Measurements from ENCODE around the gene TACC2.

TACC2 gene

DNA sequence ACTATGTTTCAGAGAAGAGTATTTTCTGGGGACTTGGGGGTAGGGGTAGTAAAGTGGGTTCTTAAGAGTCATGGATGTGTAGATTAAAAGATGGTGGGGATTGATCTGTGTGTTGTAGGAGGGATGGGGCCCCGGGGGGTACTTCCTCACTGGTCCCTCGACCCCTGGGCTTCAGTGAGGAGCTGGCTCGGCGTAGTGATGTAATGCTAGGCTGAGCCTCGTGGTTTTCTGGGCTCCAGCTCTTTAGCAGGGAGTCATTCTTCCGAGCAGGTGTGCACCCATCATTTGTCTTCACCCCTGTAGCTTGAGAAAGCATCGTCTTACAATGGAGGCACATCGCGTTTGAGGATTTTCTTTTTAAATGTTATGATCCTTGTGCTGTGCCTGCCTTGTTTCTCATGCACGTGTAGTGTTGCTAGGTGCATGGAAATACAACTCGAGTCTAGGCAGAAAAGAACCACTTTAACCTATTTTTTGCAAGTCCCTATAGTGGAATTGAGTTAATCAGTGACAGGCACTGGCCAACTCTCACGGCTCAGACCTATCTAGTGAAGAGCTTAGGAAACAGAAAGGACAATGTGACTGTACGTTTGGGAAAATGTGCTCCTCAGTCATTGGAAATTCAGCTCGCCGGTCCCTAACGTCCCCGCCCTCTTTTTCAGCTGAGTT is 176.0 kb downstream of the TACC2 start:
- no peak for DNase-seq (ENCODE audit: low read depth in 2 of 2, low spot score in 1 of 2)

DNA sequence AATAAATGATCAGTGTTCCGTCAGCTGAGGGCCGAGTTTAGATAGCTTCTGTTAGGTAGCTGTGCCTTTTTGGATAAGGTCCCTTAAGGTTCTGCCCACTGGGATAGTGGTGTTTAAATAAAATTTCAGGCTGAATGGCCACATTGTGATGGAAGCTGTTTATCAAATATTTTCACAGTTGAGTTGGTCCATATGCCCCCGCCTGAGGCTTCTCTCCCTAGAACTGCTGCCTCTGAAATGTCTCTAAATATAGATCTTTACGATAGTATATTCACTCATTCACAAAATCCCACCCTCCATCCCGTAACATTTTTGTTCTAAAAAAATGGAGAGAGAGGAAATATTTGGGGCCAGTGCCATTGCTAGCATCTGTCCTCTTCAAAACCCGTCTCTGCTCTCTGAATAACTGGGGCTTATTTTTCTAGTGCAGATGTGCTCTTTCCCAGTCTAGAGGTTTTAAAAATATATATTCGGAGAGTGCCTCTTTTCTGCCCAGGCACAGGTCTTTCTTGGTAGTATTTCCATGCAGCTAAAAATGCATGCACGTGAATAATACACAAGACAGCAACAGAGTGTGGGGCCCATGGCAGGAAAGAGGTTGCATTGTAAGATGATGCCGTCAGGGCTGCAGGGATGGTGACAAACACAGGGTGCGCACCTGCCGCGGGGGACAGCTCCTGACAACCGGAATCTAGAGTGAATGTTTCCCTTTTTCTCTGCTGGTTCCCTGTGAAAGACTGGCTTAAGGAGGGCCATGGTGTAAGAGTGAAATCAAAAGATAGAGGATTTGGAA is 176.7 kb downstream of the TACC2 start:
- DNase-seq (ENCODE audit: low read depth in 2 of 2, low spot score in 1 of 2), result no peak

DNA sequence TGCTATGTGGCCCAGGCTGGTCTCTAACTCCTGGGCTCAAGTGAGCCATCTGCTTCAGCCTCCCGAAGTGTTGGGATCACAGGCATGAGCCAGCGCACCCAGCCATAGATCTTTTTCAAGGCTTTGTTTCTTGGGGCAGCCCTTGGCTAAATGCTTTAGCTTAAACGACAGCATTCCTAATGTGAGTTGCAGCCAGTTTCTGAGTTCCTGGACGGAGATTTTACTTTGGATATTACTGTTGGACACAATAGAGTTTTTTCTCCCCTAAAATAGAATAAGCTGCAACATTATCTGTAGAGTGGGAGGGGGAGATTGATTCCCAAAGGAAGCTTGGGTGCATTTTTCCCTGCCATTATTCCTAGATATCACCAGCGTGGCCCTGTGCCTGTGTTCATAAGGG is 179.1 kb downstream of the TACC2 start:
- no peak for DNase-seq (ENCODE audit: low read depth in 2 of 2, low spot score in 1 of 2)

DNA sequence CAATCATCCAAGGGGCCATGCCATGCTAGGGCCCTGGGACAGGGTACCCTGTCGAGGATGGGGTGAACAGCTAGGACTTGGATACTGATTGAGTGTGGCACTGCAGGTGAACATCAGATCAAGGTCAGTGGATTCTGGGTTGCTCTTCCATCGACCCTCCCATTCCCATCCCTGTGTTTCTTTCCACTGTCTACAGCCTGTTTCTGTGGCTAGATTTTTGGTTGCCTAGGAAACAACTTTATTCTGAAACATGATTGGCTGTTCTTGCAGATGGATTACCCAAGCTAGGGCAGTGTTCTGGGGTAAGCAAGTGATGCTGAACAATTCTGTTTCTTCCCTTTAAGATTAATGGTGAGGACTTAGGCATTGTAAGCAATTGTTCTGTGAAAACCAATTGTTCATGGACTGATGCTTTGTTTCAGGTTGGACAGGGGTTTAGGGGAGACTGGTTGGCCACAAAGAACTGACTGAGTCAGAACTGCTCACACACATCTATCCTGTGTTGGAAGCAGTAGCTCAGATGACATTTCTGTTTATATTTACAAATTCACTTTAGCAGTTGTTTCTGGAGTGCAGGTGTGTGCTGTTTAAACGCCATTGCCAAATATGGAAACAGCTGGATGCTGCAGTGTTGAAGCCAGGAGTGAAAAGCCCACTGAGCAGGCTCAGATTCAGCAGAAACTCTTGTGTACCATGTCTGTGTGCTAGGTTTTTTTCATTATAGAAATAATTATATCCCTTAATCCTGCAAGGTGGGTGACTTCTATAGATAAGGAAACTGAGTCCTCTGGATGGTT is 179.8 kb downstream of the TACC2 start:
- DNase-seq (ENCODE audit: low read depth in 2 of 2, low spot score in 1 of 2), result no peak

DNA sequence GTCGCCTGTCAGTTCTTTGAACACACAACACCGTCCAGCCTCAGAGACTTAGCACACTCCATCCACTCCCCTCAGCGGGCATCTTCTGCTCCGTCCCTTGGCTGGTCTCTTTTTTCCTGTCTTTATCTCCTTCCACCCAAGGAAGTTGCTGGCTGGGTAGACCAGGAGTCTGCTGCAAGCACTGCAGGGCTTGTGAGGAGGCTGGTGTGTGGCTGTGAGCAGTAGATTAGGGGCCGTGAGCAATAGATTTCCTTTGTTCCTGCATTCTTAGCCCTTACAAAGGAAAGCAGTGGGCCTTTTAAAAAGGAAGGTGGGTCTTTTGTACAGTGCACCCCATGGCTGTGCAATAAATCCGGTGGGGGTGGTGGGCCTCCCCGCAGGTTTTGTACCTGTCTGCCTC is 181.8 kb downstream of the TACC2 start:
- no peak for DNase-seq (ENCODE audit: low read depth in 2 of 2, low spot score in 1 of 2)

DNA sequence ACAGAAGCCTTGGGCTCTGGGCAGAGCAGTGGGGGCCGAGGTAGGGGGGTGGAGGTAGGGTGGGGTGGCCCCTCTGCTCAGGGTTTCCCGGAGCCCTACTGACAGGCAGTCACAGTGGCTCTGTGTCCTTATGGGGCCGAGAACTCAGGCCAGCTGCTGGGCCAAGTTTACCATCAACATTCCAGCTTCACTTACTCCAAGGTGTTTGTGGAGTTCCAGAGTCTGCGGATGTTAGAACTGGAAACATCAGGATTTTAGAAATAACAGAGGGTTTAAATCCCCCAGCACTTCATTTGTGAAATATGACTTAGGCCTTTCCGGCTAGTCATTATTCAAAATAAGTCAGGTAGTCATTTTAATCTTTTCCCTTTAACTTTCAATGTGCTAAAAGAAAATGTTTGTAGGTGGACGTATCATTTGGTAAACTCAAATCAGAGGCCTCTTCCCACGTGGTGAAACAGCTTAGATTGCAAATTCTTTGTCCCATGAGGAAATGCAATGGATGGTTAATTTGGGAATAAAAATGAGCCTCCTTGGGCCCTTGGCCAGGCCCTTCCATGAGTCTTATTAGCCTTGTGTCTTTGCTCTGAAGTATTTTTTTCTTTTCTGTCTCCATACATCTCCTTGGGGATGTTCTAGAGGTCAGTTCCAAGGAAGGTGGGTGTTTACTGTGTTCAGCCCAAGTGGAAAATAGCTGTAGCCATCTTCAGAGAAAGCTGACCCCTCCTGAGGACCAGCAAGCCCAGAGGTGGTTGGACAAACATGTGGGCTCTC is 182.5 kb downstream of the TACC2 start:
- no peak for DNase-seq (ENCODE audit: low read depth in 2 of 2, low spot score in 1 of 2)

DNA sequence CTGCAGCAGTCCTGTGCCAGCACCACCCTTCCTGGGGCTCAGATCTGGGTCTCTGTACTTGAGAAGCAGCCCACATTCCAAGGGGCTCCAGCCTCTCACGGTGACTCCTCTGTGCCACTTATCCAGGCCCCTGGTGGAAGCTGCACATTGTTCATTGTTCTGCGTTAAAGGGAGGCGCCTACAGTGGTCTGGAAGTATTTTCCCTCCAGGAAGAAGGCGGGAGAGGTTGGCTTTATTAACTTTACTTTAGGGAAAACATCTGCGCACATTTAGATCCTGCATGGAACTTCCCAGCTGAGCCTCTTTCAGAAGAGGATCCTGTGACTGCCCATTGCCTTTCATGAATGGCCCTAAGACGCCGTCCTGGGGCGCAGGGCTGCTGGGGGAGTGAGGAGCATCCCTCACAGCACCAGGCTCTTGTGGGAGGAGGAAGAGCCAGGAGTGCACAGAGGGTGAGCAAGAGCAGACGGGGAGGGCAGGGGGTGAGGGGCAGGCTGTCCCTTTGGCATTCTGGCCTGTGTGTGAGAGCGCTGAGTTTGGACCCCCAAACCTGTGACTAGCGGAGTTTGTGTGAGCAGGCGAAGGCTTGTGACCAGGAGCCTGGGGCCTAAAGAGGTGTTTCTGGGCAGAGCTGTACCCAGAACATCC is 183.5 kb downstream of the TACC2 start:
- no peak for DNase-seq (ENCODE audit: low read depth in 2 of 2, low spot score in 1 of 2)

DNA sequence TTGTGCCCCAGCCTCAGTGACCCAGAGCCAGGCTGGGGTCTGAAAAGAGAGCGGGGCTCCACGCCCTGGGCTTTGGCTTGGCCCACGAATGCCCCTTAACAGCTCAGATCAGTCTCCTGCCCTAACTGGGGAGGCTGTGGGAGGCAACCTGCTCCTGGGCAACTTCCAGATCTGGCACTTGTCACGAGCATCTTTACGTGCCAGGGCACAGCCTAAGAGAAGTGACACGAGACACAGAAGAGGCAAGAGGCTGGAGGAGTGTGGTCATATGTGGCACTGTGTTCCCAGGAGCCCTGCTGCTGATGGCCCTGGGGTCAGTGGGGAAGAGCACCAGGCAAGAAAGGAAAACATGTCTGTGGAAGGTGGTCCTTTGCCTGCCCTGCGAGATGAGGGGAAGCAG is 184.4 kb downstream of the TACC2 start:
- no peak for DNase-seq (ENCODE audit: low read depth in 2 of 2, low spot score in 1 of 2)

DNA sequence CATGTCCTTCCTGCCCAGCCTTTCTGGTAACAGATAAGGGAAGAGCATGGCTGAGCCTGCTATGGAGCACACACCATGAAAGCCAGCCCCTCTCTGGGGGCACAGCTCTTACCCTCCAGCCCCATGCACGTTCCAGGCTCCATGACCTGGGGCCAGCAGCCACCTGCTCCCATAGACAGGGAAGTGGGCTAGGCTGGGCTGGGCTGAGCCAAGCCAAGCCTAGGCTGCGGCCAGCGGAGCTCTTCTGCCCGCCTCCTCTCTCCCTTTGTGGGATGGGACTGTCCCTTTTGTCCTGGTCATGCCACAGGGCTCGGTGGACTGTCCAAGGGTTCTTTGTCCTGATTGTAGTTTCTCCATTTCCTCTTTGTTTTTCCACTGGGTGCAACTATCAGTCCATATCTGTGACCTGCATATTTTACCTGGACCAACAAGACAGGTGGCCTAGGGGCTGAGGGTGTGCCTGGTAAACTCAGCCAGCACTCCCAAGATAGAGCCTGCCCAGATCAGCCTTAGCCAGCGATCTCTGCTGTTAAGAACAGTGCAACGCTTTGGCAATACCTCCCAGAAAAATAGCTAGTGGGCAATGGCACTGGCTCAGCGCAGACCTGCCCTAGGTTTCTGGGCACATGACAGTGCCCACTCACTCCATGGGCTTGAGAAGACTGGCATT is 184.9 kb downstream of the TACC2 start:
- no peak for DNase-seq (ENCODE audit: low read depth in 2 of 2, low spot score in 1 of 2)

DNA sequence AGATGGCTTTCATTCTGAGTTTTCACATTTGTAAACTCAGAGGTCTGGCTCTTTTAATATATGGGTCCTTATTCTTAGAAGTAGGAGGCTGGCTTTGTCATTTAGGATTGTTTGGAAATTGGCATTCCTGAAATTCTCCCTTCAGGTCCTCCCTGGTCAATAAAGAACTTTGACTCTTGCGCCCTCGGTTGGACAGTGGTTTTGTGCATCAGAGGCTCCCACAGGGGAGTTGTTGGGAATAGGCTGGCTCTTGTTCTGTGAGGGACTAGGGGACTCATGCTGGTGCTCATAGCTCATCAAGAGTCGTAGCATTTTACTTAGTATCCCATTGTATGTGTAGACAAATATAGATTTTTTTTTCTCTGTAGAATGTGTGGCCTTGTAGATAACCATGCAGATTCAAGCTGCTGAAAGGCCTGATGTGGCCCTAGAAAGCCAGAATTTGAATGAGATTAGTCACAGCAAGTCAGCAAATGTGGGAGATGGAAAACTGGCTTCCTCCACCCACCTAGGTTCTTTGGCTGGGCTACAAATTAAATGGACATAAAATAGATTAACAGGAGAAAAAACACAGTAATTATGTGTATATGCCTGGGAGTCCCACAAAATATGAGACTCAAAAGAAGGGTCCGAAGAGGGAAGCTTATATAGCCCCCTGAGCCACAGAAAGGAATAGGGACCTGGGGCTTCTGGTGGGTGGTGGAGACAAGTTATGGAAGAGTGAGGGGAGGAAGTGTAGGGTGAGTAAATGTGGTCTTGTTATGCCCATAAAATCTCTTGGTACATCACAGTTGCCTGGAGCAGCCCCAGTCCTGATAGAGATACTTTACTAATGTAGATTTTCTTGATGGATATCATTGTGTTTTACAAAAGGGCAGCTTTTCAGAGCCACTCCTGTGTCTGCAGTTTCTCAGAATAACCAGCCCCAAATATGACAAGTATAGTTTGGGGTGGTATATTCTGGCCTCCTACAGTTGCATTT is 187.6 kb downstream of the TACC2 start:
- no peak for DNase-seq (ENCODE audit: low read depth in 2 of 2, low spot score in 1 of 2)

DNA sequence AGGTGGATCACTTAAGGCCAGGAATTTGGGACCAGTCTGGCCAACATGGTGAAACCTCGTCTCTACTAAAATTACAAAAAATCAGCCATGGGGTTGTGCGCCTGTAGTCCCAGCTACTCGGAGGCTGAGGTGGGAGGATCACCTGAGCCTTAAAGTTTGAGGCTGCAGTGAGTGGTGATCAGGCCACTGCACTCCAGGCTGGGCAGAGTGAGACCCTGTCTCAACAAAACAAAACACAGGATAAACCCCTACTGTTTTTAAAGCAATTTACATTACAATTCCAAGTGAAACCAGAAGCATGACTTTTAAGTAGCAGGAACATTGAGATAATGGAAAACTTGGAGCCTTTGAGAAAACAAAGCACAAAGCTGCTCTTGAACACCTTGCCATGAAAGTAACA is 189.7 kb downstream of the TACC2 start:
- no peak for DNase-seq (ENCODE audit: low read depth in 2 of 2, low spot score in 1 of 2)

DNA sequence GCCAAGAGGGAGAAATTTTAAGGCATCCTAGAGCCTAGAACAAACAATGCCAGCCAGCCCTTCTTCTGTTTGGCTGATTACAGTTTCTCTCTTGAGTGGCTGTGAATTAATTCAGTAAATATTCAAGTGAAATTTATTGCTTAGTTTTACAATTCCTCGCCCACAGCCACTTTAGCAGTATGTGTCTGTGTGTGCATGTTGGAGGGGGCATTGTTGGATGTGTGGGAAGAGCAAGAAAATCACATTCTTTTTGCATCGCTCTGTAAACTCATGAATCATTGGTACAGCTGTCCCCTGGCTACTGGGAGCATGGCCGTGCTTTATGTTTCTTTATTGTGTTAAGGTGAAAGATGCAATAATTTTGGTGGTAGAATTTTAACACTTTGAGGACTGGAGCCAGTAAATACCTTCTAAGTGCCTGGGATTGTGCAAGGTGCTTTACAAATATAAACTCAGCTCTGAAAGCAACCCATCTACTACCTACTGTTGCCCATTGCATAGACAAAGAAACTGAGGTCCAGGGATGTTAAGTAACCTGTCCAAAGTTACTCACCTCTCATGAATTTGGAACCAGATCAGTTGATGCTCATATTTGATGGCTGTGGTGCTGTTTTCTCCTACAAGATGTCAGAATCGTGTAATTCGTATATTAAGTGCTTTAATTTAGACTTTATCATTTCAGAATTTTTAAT is 192.2 kb downstream of the TACC2 start:
- no peak for DNase-seq (ENCODE audit: low read depth in 2 of 2, low spot score in 1 of 2)

DNA sequence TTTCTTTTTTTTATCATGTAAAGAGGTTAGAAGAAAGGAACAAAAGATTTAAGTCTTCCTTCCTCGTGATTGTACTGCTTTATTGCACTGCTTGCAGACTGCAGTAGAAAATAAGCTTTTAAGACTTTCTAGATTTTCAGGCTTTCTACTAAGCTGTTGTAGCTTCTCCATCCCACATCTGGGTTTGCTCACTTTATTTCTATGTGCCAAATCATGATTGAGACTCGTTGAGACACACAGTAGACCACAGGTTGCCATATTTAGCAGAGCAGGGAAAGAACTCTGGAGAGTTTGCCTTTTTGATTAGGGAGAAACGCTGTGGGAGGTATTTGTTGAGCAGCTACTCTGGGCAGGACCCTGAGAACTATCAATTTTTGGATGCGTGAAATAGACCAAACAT is 192.9 kb downstream of the TACC2 start:
- DNase-seq (ENCODE audit: low read depth in 2 of 2, low spot score in 1 of 2), result no peak

DNA sequence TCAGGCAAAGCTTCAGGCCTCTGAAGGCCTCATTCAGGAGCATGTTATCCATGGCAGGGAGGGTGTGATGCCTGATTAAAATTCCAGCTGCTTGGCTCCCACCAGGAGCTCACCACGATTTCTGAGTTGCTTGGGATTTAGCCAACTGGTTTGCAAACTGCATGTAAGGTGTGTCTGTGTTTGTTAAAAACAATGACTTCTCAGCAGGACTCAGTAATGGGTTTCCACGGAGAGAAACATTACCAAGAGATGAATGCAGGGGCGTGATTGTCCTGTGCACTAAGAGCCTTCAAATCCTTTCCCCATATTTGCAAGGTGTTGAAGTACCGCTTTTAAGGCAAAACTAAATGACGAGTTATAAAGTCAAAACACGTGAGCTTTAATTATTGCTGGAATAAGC is 193.3 kb downstream of the TACC2 start:
- DNase-seq (ENCODE audit: low read depth in 2 of 2, low spot score in 1 of 2), result no peak

DNA sequence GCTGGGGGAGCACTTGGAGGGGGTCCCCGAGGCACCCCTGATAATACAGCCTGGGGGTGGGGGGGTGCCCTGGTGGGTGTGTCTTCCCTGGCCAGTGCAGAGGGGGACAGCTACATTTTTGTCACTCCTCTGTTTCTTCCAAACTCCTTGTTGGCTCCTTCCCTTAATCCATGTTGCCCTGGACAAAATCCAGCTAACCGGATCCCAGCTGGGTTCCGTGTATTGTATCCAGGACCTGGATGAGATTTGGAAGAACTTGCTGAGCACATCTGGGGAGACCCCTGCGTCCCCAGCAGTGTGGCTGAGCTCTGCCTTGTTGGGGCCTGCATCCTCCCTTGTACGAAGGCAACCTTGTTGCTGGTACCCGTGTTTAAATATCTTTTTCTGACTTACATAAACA is 195.3 kb downstream of the TACC2 start:
- no peak for DNase-seq (ENCODE audit: low read depth in 2 of 2, low spot score in 1 of 2)

DNA sequence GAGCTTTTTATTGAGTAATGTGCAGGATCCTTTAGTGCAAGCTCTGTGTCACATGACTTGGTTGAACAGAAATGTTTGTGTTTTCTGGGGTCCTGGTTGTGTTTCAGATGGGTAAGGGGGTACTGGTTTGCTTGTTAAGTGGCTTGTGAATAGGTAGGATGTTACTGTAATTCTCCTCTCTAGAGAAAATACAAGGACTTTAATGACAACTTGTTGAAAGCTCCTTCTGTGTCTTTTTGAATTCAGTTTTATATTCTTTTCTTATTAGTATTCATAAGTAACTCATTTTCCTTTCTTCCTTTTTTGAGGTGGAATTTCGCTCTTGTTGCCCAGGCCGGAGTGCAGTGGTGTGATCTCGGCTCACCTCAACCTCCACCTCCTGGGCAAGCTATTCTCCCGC is 196.7 kb downstream of the TACC2 start:
- no peak for DNase-seq (ENCODE audit: low read depth in 2 of 2, low spot score in 1 of 2)

DNA sequence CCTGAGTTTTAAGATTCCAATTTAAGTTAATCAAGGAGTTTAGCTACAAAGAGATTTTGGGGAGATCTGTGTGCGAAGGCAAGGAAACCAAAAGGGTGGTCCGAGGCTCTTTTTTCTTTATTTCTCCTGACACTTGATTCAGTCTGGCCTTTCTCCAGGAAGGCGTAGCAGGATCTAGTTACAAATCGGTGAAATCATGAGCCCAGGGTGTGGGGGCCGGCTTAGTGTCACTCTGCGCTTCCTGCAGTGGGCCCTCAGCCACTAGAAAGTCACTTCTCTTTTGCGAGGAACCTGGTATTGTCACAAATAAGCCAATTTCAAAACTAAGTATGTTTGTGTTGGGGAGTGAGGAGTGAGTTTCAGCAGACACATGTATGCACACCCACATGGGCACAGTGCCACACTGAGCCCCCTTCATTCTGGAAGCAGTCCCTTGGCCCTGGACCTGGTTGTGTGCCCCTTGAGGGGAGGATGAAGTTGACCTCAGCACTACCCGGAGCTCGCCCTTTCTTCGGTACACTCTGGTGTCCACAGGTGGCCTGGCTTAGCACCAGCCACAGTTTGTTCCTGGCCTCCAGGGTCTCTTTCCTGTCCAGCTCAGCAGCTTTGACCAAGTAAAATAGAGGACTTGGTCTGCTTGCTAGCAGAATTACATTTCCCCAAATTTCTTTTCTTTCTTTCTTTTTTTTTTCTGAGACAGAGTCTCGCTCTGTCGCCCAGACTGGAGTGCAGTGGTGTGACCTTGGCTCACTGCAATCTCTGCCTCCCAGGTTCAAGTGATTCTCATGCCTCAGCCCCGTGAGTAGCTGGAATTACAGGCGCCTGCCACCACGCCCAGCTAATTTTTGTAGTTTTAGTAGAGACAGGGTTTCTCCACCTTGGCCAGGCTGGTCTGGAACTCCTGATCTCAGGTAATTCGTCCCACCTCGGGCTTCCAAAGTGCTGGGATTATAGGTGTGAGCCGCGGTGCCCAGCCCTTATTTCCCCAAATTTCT is 198.2 kb downstream of the TACC2 start:
- DNase-seq (ENCODE audit: low read depth in 2 of 2, low spot score in 1 of 2), result no peak

All from stimulated activated CD8-positive, alpha-beta memory T cell treated with anti-CD3 and anti-CD28 coated beads, Interleukin-4, amount 100 ng/mL, for 4 hours (primary cell).